HepG2 (cell line): ENCODE data around the gene IQUB. TPM values are rescaled to one million over a fixed set of nuclear protein-coding genes. Genes with fewer than 3 reads are reported as not detected.
A peak's percentile ranks its signal among the peaks of the same experiment; 100 is the strongest.

ENCODE experiments used
- ATF7-NPFF ChIP-seq: sonication (generic); formaldehyde crosslinking; IDR thresholded peaks from 2 replicates; pipeline ENCODE4 v1.8.1; 2023; ENCODE audit warnings: mild to moderate bottlenecking, low read depth, missing genetic modification reagents, moderate library complexity
- DPF2 ChIP-seq: sonication (generic); formaldehyde crosslinking; IDR thresholded peaks from 2 replicates; pipeline ENCODE4 v1.4.0; 2020; ENCODE audit warnings: mild to moderate bottlenecking, low read depth, missing genetic modification reagents, borderline replicate concordance
- DRAP1 ChIP-seq: IDR thresholded peaks from 2 replicates; pipeline ENCODE4 v1.6.1; 2016; ENCODE audit warnings: missing genetic modification reagents, missing compliant biosample characterization
- HIVEP1 ChIP-seq: sonication (generic); formaldehyde crosslinking; IDR thresholded peaks from 2 replicates; pipeline ENCODE4 v1.4.0; 2020; ENCODE audit warnings: mild to moderate bottlenecking, missing genetic modification reagents
- KAT8 ChIP-seq: IDR thresholded peaks from 2 replicates; pipeline ENCODE4 v1.6.1; 2016; ENCODE audit warnings: missing genetic modification reagents, missing compliant biosample characterization
- MAZ ChIP-seq, 2 experiments: sonication (generic) in 1 of 2; formaldehyde crosslinking in 1 of 2; IDR thresholded peaks; 2 replicates each; pipeline versions ENCODE4 v1.5.0 to v1.6.1; 2012 to 2020; ENCODE audit warnings: low read depth in 2 of 2, mild to moderate bottlenecking in 2 of 2, borderline replicate concordance in 1 of 2, improper control_type of control experiment in 1 of 2, low read length in 1 of 2, missing genetic modification reagents in 1 of 2, moderate library complexity in 1 of 2
- MEIS1 ChIP-seq: sonication (generic); formaldehyde crosslinking; IDR thresholded peaks from 2 replicates; pipeline ENCODE4 v1.9.0; 2021; ENCODE audit warnings: mild to moderate bottlenecking, missing genetic modification reagents, moderate library complexity, borderline replicate concordance
- MEIS2 ChIP-seq: sonication (generic); formaldehyde crosslinking; IDR thresholded peaks from 2 replicates; pipeline ENCODE4 v1.9.0; 2021; ENCODE audit warnings: mild to moderate bottlenecking, missing genetic modification reagents
- NFE2L1 ChIP-seq: sonication (generic); formaldehyde crosslinking; IDR thresholded peaks from 2 replicates; pipeline ENCODE4 v1.4.0; 2020; ENCODE audit warnings: missing genetic modification reagents, mild to moderate bottlenecking, borderline replicate concordance
- POLR2AphosphoS5 ChIP-seq: IDR thresholded peaks from 2 replicates; pipeline ENCODE4 v1.6.1; 2012; ENCODE audit warnings: low read depth, low read length
- PRPF4 ChIP-seq: fragments of 200-400 bp; formaldehyde crosslinking; IDR thresholded peaks from 2 replicates; pipeline ENCODE4 v1.6.1; 2016; ENCODE audit warnings: low read length, low read depth; ENCODE audit not compliant: poor library complexity, severe bottlenecking
- RBFOX2 ChIP-seq: fragments of 200-400 bp; formaldehyde crosslinking; IDR thresholded peaks from 2 replicates; pipeline ENCODE4 v1.6.1; 2017; ENCODE audit warnings: low read depth, mild to moderate bottlenecking, low read length
- RBM39 ChIP-seq: fragments of 200-400 bp; formaldehyde crosslinking; IDR thresholded peaks from one replicate; pipeline ENCODE4 v1.6.1; 2018; ENCODE audit warnings: antibody characterized with exemption, mild to moderate bottlenecking, low read depth, low read length; ENCODE audit not compliant: poor library complexity, severe bottlenecking
- REPIN1 ChIP-seq: sonication (generic); formaldehyde crosslinking; IDR thresholded peaks from 2 replicates; pipeline ENCODE4 v1.8.0; 2022; ENCODE audit warnings: missing genetic modification reagents, low read depth, mild to moderate bottlenecking, borderline replicate concordance
- SMAD3 ChIP-seq: sonication (generic); formaldehyde crosslinking; IDR thresholded peaks from 2 replicates; pipeline ENCODE4 v1.4.0; 2020; ENCODE audit warnings: missing genetic modification reagents
- TFAP4 ChIP-seq: sonication (generic); IDR thresholded peaks from 2 replicates; pipeline ENCODE4 v1.6.1; 2016; ENCODE audit warnings: low read depth, borderline replicate concordance
- ZBTB38 ChIP-seq: sonication (generic); formaldehyde crosslinking; IDR thresholded peaks from 2 replicates; pipeline ENCODE4 v1.5.1; 2020; ENCODE audit warnings: mild to moderate bottlenecking, missing genetic modification reagents
- ZFY ChIP-seq: sonication (generic); formaldehyde crosslinking; IDR thresholded peaks from 2 replicates; pipeline ENCODE4 v1.4.0; 2020; ENCODE audit warnings: missing genetic modification reagents
- ZNF441 ChIP-seq: sonication (generic); formaldehyde crosslinking; IDR thresholded peaks from 2 replicates; pipeline ENCODE4 v1.7.0; 2021; ENCODE audit warnings: missing genetic modification reagents, borderline replicate concordance
- ZNF468 ChIP-seq: sonication (generic); formaldehyde crosslinking; IDR thresholded peaks from 2 replicates; pipeline ENCODE4 v1.8.0; 2022; ENCODE audit warnings: mild to moderate bottlenecking, moderate library complexity, missing genetic modification reagents
- polyA plus RNA-seq, 8 experiments: library from polyadenylated mRNA; depleted of rRNA in 3 of 8; stranded (reverse) in 7 of 8; unstranded in 1 of 8; fragments of >200 nt; fragmentation: Illumina TruSeq in 4 of 8; extraction: Trizol in 4 of 8; gene quantifications; 2 replicates each; pipeline versions ENCODE4 v1.2.1 to v1.2.3, GENCODE V29; 2011 to 2016; ENCODE audit warnings: low read depth in 4 of 8, missing spikeins in 1 of 8, mixed read lengths in 1 of 8; ENCODE audit not compliant: insufficient read depth in 1 of 8
- total RNA-seq, 5 experiments: library from RNA; depleted of rRNA; stranded (reverse); fragments of >200 nt; fragmentation: Illumina TruSeq; extraction: Trizol; gene quantifications; 2 replicates each; pipeline ENCODE4 v1.2.3, GENCODE V29; 2016; ENCODE audit warnings: low read depth in 1 of 5
- TF ChIP-seq, protein P1 (sequence below): sonication (generic); formaldehyde crosslinking; IDR thresholded peaks from 2 replicates; pipeline ENCODE4 v1.8.0; 2022; ENCODE audit warnings: mild to moderate bottlenecking, missing genetic modification reagents

The IQUB gene
- total and polyA plus RNA-seq, 2 of the 13 experiments (the other 11 are each of a cell fraction or from before 2014, with no cell fraction given): 0.07 TPM; not detected in 1

DNA sequence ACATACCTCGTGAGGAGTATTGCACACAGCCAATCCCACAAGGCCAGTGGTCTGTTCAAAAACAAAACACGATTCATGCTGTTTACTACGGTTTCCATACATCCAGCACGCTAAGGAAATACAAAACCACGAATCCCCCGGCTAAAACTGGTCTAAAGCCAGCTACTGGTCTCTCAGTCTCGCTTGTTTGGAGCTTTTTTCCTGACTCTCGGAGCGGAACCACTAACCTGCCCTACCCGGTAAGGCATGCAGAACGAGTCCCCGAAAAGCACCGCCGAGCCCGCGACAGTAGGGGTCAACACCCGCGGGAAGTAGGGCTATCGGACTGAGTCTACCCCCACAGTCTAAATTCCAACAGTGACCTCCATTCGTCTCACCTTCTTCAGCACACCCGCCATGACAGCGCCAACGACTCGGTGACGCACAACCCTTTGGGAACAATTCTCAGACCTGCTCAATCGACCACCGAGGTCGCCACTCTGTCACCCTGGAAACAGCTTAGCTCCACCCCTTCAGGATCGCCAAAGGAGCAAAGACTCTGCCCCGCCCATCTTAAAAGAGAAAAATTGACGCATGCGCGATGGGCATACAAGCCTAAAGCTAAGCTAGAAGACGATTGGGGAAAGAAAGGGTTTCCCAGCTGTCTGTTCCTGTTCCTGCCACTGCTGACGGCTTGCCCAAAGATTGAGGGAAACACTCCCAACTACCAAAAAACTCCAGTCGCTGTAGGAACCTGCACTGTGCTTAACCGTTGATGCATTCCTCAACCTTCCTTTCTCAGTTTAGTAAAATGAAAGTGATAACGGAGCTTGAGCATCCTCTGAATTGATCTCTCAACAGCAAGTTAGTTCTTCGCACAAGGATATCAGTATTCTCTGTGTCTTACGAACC lies 23.2 kb upstream of the IQUB start, which contains the start of gene NDUFA5 (continued):
- peak; percentile 77; the same call in 1 of the 2 replicates for TF ChIP-seq MEIS1 (CRISPR knock-in tag)
- TF ChIP-seq RBFOX2: peak; percentile 47; the same call in 1 of the 2 replicates
- TF ChIP-seq ZNF468: no peak
- peak; percentile 86 for TF ChIP-seq POLR2AphosphoS5
- TF ChIP-seq NFE2L1 (CRISPR knock-in tag): no peak
- TF ChIP-seq KAT8 (CRISPR knock-in tag): peak; percentile 87
- TF ChIP-seq RBM39: peak; percentile 42
- TF ChIP-seq TFAP4: peak; percentile 48; the same call in 1 of the 2 replicates
- no peak for TF ChIP-seq PRPF4
- peak; percentile 47; the same call in 1 of the 2 replicates for TF ChIP-seq ZFY
- no peak for TF ChIP-seq DPF2 (CRISPR knock-in tag)
- 0 out of 2 replicates have a peak, but pooled peaks have one; percentile 22 for TF ChIP-seq ZBTB38 (CRISPR knock-in tag)
- 0 out of 2 replicates have a peak, but pooled peaks have one; percentile 24 for TF ChIP-seq MEIS2 (CRISPR knock-in tag)
- 0 out of 2 replicates have a peak, but pooled peaks have one; percentile 48 for TF ChIP-seq HIVEP1 (CRISPR knock-in tag)
- peak; percentile 46; the same call in 1 of the 2 replicates for TF ChIP-seq MAZ (IDR thresholded peaks at IDR 0.05; ENCODE audit: borderline replicate concordance, low read depth, low read length)
- TF ChIP-seq MAZ (CRISPR knock-in tag; IDR thresholded peaks at IDR 0.05; ENCODE audit: low read depth): peak; percentile 11; the same call in 1 of the 2 replicates
- peak; percentile 75; the same call in 1 of the 2 replicates for TF ChIP-seq DRAP1 (CRISPR knock-in tag)
- peak; percentile 82 for TF ChIP-seq REPIN1 (CRISPR knock-in tag)
- 0 out of 2 replicates have a peak, but pooled peaks have one; percentile 28 for TF ChIP-seq ZNF441 (CRISPR knock-in tag)
- TF ChIP-seq ATF7-NPFF (CRISPR knock-in tag): peak; percentile 65
- TF ChIP-seq, protein P1, sequence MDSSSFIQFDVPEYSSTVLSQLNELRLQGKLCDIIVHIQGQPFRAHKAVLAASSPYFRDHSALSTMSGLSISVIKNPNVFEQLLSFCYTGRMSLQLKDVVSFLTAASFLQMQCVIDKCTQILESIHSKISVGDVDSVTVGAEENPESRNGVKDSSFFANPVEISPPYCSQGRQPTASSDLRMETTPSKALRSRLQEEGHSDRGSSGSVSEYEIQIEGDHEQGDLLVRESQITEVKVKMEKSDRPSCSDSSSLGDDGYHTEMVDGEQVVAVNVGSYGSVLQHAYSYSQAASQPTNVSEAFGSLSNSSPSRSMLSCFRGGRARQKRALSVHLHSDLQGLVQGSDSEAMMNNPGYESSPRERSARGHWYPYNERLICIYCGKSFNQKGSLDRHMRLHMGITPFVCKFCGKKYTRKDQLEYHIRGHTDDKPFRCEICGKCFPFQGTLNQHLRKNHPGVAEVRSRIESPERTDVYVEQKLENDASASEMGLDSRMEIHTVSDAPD (CRISPR knock-in tag): 0 out of 2 replicates have a peak, but pooled peaks have one; percentile 30
- peak; percentile 37; the same call in 1 of the 2 replicates for TF ChIP-seq SMAD3 (CRISPR knock-in tag)
